ENCODE results near the gene PLCD1.
"Not testable (repeated sequence)": the region's sequence is repeated elsewhere in the genome, so short reads cannot be mapped to it uniquely, and the experiment has no call there.

Gene PLCD1

DNA sequence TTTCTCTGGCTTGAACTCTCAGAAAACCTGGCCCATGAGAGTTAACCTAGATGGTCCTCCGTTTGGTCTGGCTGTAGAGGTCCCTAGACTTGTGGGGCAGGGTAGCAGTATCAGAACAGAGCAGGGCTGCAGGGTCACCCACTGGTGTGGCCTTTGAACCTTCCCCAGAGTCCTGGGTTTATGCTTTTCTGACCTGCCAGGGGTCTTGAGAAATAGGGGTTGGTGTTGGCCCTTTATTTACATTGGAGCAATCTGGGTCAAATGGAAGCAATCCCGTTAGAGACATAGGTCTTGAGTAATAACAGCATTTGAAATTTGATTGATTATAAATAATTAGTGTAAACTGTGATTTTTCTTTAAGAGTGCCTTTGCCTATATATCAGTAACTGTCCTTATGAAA lies 33.4 kb upstream of the PLCD1 start:
- Histone ChIP-seq H3K36me3 (replicated peaks; ENCODE audit: low read depth, low read length) (no peaks in the 10 kb centered on the region), H3K79me2 (ENCODE audit: low read length) (no peaks in the 10 kb centered on the region), H3K27ac (ENCODE audit: low read length) (no peak overlapping the region), H3K9me3 (ENCODE audit: insufficient read depth, low read length) (no peaks in the 10 kb centered on the region), H4K20me1 (ENCODE audit: insufficient read depth, low read length) (no peaks in the 10 kb centered on the region), H3K4me3 (ENCODE audit: low read length) (no peak overlapping the region), H3K4me1 (ENCODE audit: low read length) (no peaks in the 10 kb centered on the region), H3K9ac (ENCODE audit: low read length) (no peak overlapping the region), H2AFZ (ENCODE audit: low read depth, low read length) (no peak overlapping the region), H3K27me3 (ENCODE audit: low read depth, low read length) (peaks cover 34% of the 10 kb centered on the region), H3K4me2 (ENCODE audit: low read length) (no peak overlapping the region)
- TF ChIP-seq, protein P1, sequence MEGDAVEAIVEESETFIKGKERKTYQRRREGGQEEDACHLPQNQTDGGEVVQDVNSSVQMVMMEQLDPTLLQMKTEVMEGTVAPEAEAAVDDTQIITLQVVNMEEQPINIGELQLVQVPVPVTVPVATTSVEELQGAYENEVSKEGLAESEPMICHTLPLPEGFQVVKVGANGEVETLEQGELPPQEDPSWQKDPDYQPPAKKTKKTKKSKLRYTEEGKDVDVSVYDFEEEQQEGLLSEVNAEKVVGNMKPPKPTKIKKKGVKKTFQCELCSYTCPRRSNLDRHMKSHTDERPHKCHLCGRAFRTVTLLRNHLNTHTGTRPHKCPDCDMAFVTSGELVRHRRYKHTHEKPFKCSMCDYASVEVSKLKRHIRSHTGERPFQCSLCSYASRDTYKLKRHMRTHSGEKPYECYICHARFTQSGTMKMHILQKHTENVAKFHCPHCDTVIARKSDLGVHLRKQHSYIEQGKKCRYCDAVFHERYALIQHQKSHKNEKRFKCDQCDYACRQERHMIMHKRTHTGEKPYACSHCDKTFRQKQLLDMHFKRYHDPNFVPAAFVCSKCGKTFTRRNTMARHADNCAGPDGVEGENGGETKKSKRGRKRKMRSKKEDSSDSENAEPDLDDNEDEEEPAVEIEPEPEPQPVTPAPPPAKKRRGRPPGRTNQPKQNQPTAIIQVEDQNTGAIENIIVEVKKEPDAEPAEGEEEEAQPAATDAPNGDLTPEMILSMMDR (IDR thresholded peaks at IDR 0.05; ENCODE audit: low read depth, low read length), result no peak
- no peak for TF ChIP-seq EZH2phosphoT487 (IDR thresholded peaks at IDR 0.05; ENCODE audit: low read depth)

DNA sequence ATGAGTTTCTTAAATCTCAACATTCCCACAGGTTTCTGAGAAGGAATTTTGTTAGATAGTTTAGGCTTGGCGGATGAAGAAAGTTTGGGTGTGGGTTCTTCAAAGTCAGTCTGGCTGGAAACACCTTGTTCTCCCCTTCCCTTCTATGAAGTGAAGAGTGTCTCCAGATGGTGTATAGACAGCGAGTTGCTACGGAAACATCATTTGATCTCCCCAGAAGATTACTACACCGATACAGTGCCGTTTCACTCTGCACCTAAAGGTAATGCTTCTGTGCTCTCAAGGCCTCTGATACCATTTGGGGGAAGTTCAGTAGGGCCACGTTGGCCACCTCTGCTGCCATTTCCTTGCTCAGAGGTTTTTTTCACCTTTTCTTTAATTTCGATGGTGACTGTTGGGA lies 30.1 kb upstream of the PLCD1 start:
- Histone ChIP-seq H3K79me2 (ENCODE audit: low read length) (no peaks in the 10 kb centered on the region), H3K4me2 (ENCODE audit: low read length) (no peak overlapping the region), H2AFZ (ENCODE audit: low read depth, low read length) (no peak overlapping the region), H3K9ac (ENCODE audit: low read length) (no peak overlapping the region), H3K27me3 (ENCODE audit: low read depth, low read length) (peaks cover 12% of the 10 kb centered on the region), H3K27ac (ENCODE audit: low read length) (no peak overlapping the region), H3K4me3 (ENCODE audit: low read length) (no peak overlapping the region), H3K36me3 (replicated peaks; ENCODE audit: low read depth, low read length) (no peaks in the 10 kb centered on the region), H3K4me1 (ENCODE audit: low read length) (no peaks in the 10 kb centered on the region), H4K20me1 (ENCODE audit: insufficient read depth, low read length) (no peaks in the 10 kb centered on the region), H3K9me3 (ENCODE audit: insufficient read depth, low read length) (no peaks in the 10 kb centered on the region)
- no peak for TF ChIP-seq EZH2phosphoT487 (IDR thresholded peaks at IDR 0.05; ENCODE audit: low read depth)
- TF ChIP-seq, protein P1 (IDR thresholded peaks at IDR 0.05; ENCODE audit: low read depth, low read length), result no peak

GRCh38 chr3:38059148-38059547 lies 29.7 kb upstream of the PLCD1 start:
- H3K9ac ChIP-seq (ENCODE audit: low read length), result no peak overlapping the region
- peaks cover 12% of the 10 kb centered on the region for H3K27me3 ChIP-seq (ENCODE audit: low read depth, low read length)
- TF ChIP-seq, protein P1 (IDR thresholded peaks at IDR 0.05; ENCODE audit: low read depth, low read length), result no peak
- no peak for TF ChIP-seq EZH2phosphoT487 (IDR thresholded peaks at IDR 0.05; ENCODE audit: low read depth)
- no peak overlapping the region for H3K27ac ChIP-seq (ENCODE audit: low read length)
- no peaks in the 10 kb centered on the region for H3K79me2 ChIP-seq (ENCODE audit: low read length)
- H3K4me1 ChIP-seq (ENCODE audit: low read length), result no peaks in the 10 kb centered on the region
- H3K4me2 ChIP-seq (ENCODE audit: low read length), result no peak overlapping the region
- no peaks in the 10 kb centered on the region for H3K36me3 ChIP-seq (replicated peaks; ENCODE audit: low read depth, low read length)
- no peaks in the 10 kb centered on the region for H4K20me1 ChIP-seq (ENCODE audit: insufficient read depth, low read length)
- H3K4me3 ChIP-seq (ENCODE audit: low read length), result no peak overlapping the region
- H2AFZ ChIP-seq (ENCODE audit: low read depth, low read length), result no peak overlapping the region
- no peaks in the 10 kb centered on the region for H3K9me3 ChIP-seq (ENCODE audit: insufficient read depth, low read length)

- Histone ChIP-seq H3K27me3 (ENCODE audit: low read depth, low read length) (no peaks in the 10 kb centered on the region), H3K9me3 (ENCODE audit: insufficient read depth, low read length) (no peaks in the 10 kb centered on the region), H3K4me3 (ENCODE audit: low read length) (no peak overlapping the region), H3K27ac (ENCODE audit: low read length) (no peak overlapping the region), H4K20me1 (ENCODE audit: insufficient read depth, low read length) (no peaks in the 10 kb centered on the region), H3K36me3 (replicated peaks; ENCODE audit: low read depth, low read length) (no peaks in the 10 kb centered on the region), H3K79me2 (ENCODE audit: low read length) (no peaks in the 10 kb centered on the region), H3K4me1 (ENCODE audit: low read length) (no peaks in the 10 kb centered on the region), H3K4me2 (ENCODE audit: low read length) (no peak overlapping the region), H3K9ac (ENCODE audit: low read length) (no peak overlapping the region), H2AFZ (ENCODE audit: low read depth, low read length) (no peak overlapping the region)
- TF ChIP-seq EZH2phosphoT487 (IDR thresholded peaks at IDR 0.05; ENCODE audit: low read depth), result no peak
- TF ChIP-seq, protein P1 (IDR thresholded peaks at IDR 0.05; ENCODE audit: low read depth, low read length), result no peak
Measured at GRCh38 chr3:38054499-38055001, 25.1 kb upstream of the PLCD1 start.

DNA sequence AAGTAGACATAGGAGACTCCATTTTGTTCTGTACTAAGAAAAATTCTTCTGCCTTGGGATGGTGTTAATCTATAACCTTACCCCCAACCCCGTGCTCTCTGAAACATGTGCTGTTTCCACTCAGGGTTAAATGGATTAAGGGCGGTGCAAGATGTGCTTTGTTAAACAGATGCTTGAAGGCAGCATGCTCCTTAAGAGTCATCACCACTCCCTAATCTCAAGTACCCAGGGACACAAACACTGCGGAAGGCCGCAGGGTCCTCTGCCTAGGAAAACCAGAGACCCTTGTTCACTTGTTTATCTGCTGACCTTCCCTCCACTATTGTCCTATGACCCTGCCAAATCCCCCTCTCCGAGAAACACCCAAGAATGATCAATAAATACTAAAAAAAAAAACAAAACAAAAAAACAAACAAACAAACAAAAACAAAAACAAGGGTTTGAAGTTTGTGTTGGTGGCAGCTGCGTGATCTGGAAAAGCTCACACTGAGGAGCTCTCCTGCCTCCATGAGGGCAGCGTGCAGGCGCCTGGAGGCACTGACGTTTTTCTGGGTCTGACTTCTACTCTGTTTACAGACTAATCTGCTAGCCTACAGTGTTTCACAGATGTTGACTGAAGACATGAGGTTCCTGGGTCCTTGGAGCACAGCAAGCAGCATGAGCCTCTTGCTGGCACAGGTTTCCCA lies 24.5 kb upstream of the PLCD1 start:
- H3K27ac ChIP-seq (ENCODE audit: low read length); H3K27me3 ChIP-seq (ENCODE audit: low read depth, low read length); H3K4me3 ChIP-seq (ENCODE audit: low read length); H4K20me1 ChIP-seq (ENCODE audit: insufficient read depth, low read length); H3K4me1 ChIP-seq (ENCODE audit: low read length); H3K9me3 ChIP-seq (ENCODE audit: insufficient read depth, low read length); H2AFZ ChIP-seq (ENCODE audit: low read depth, low read length); H3K9ac ChIP-seq (ENCODE audit: low read length); H3K79me2 ChIP-seq (ENCODE audit: low read length); H3K4me2 ChIP-seq (ENCODE audit: low read length); H3K36me3 ChIP-seq (replicated peaks; ENCODE audit: low read depth, low read length): not testable (repeated sequence)

DNA sequence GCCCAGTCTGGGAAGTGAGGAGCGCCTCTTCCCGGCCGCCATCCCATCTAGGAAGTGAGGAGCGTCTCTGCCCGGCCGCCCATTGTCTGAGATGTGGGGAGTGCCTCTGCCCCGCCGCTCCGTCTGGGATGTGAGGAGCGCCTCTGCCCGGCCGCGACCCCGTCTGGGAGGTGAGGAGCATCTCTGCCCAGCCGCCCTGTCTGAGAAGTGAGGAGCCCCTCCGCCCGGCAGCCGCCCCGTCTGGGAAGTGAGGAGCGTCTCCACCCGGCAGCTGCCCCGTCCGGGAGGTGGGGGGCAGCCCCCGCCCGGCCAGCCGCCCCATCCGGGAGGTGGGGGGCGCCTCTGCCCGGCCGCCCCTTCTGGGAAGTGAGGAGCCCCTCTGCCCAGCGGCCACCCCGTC lies 23.8 kb upstream of the PLCD1 start:
- H4K20me1 ChIP-seq (ENCODE audit: insufficient read depth, low read length); H3K36me3 ChIP-seq (replicated peaks; ENCODE audit: low read depth, low read length): not testable (repeated sequence)

More for the DNA sequence above, 23.8 kb upstream of the PLCD1 start:
- H3K27ac ChIP-seq (ENCODE audit: low read length); H3K79me2 ChIP-seq (ENCODE audit: low read length); H3K4me3 ChIP-seq (ENCODE audit: low read length); H2AFZ ChIP-seq (ENCODE audit: low read depth, low read length); H3K27me3 ChIP-seq (ENCODE audit: low read depth, low read length); H3K4me2 ChIP-seq (ENCODE audit: low read length); H3K9ac ChIP-seq (ENCODE audit: low read length); H3K4me1 ChIP-seq (ENCODE audit: low read length); H3K9me3 ChIP-seq (ENCODE audit: insufficient read depth, low read length): not testable (repeated sequence)

Data from OCI-LY3 (cell line).